GM23338 (cell line): ENCODE data around the gene PLSCR2. TPM values are rescaled to one million over a fixed set of nuclear protein-coding genes. Genes with fewer than 3 reads are reported as not detected.

Source experiments
- ATAC-seq: fragments of 200-7000 bp; cut with Tn5 transposase; 3 replicates; pipeline ENCODE4 v1.9.1; 2020
- DNase-seq: peaks from one replicate; pipeline ENCODE4 v3.0.0-alpha.2; 2015; ENCODE audit warnings: low spot score
- H2AFZ ChIP-seq: fragments of 200-600 bp; sonication (generic); 2 replicates; pipeline ENCODE4 v1.8.0; 2016; ENCODE audit warnings: antibody characterized with exemption, mild to moderate bottlenecking, moderate library complexity
- H3F3A ChIP-seq: fragments of 200-600 bp; sonication (generic); replicated peaks from 2 replicates; pipeline ENCODE4 v1.8.0; 2017; ENCODE audit warnings: antibody characterized with exemption, mixed run types, low read depth
- H3K27ac ChIP-seq: fragments of 200-600 bp; sonication (generic); 2 replicates; pipeline ENCODE4 v1.6.1; 2016; ENCODE audit warnings: low read depth
- H3K27me3 ChIP-seq: fragments of 200-600 bp; sonication (generic); 2 replicates; pipeline ENCODE4 v1.8.0; 2016; ENCODE audit warnings: mild to moderate bottlenecking, mixed run types, moderate library complexity; ENCODE audit not compliant: insufficient read depth
- H3K36me3 ChIP-seq: fragments of 200-600 bp; sonication (generic); 2 replicates; pipeline ENCODE4 v1.8.0; 2016; ENCODE audit warnings: mild to moderate bottlenecking; ENCODE audit not compliant: insufficient read depth
- H3K4me1 ChIP-seq: fragments of 200-600 bp; sonication (generic); 2 replicates; pipeline ENCODE4 v1.8.0; 2016; ENCODE audit warnings: mild to moderate bottlenecking, moderate library complexity; ENCODE audit not compliant: insufficient read depth
- H3K4me2 ChIP-seq: fragments of 200-600 bp; sonication (generic); 2 replicates; pipeline ENCODE4 v1.7.1; 2017; ENCODE audit warnings: mixed run types
- H3K4me3 ChIP-seq: fragments of 200-600 bp; sonication (generic); 2 replicates; pipeline ENCODE4 v1.6.1; 2016; ENCODE audit warnings: mixed run types
- H3K79me2 ChIP-seq: fragments of 200-600 bp; sonication (generic); replicated peaks from 2 replicates; pipeline ENCODE4 v1.8.0; 2017; ENCODE audit warnings: mild to moderate bottlenecking; ENCODE audit not compliant: insufficient read depth
- H3K9me2 ChIP-seq: fragments of 200-600 bp; sonication (generic); 2 replicates; pipeline ENCODE4 v1.8.0; 2017; ENCODE audit not compliant: insufficient read depth
- H4K20me1 ChIP-seq: fragments of 200-600 bp; sonication (generic); replicated peaks from 2 replicates; pipeline ENCODE4 v1.8.0; 2017; ENCODE audit warnings: mild to moderate bottlenecking; ENCODE audit not compliant: insufficient read depth
- H3K27ac Mint-ChIP-seq: 2 replicates; pipeline ENCODE4 v1.8.0; 2020; ENCODE audit warnings: inconsistent platforms, mild to moderate bottlenecking, moderate library complexity, mixed read lengths
- H3K27me3 Mint-ChIP-seq: 3 replicates; pipeline ENCODE4 v1.8.0; 2022; ENCODE audit warnings: low read depth, mild to moderate bottlenecking, moderate library complexity, mixed read lengths, inconsistent platforms; ENCODE audit not compliant: insufficient read depth, poor library complexity
- H3K36me3 Mint-ChIP-seq: 3 replicates; pipeline ENCODE4 v1.8.0; 2021; ENCODE audit warnings: low read depth, mild to moderate bottlenecking, inconsistent platforms, moderate library complexity, mixed read lengths
- H3K4me1 Mint-ChIP-seq: 3 replicates; pipeline ENCODE4 v1.8.0; 2020; ENCODE audit warnings: mild to moderate bottlenecking, inconsistent platforms, mixed read lengths
- H3K4me3 Mint-ChIP-seq: 3 replicates; pipeline ENCODE4 v1.8.0; 2021; ENCODE audit warnings: moderate library complexity, mild to moderate bottlenecking, inconsistent platforms, mixed read lengths
- H3K9me3 Mint-ChIP-seq: 3 replicates; pipeline ENCODE4 v1.8.0; 2020; ENCODE audit warnings: moderate library complexity, mild to moderate bottlenecking, inconsistent platforms, mixed read lengths
- CREB1 ChIP-seq: fragments of 250-450 bp; sonication (Bioruptor Pico); IDR thresholded peaks from 2 replicates; pipeline ENCODE4 v1.5.0; 2020; ENCODE audit warnings: low read depth, mild to moderate bottlenecking, moderate library complexity
- CTCF ChIP-seq, 2 experiments: fragments of 200-600 bp in 1 of 2; sonication (generic) in 1 of 2; conservative IDR thresholded peaks; 2 replicates each; pipeline versions ENCODE4 v1.5.1 to v1.6.1; 2016 to 2017; ENCODE audit warnings: antibody characterized with exemption in 2 of 2, low read depth in 2 of 2, mild to moderate bottlenecking in 2 of 2, moderate library complexity in 1 of 2
- ETS1 ChIP-seq: IDR thresholded peaks from 2 replicates; pipeline ENCODE4 v1.6.1; 2016; ENCODE audit warnings: antibody characterized with exemption
- EZH2 ChIP-seq: fragments of 200-600 bp; sonication (generic); IDR thresholded peaks from one replicate; pipeline ENCODE4 v1.8.0; 2017; ENCODE audit warnings: antibody characterized with exemption, mild to moderate bottlenecking, low read depth; ENCODE audit not compliant: unreplicated experiment
- EZH2phosphoT487 ChIP-seq: fragments of 200-600 bp; sonication (generic); IDR thresholded peaks from one replicate; pipeline ENCODE4 v1.8.1; 2018; ENCODE audit warnings: antibody characterized with exemption; ENCODE audit not compliant: unreplicated experiment
- JUNB ChIP-seq: IDR thresholded peaks from one replicate; pipeline ENCODE4 v1.6.1; 2016; ENCODE audit warnings: antibody characterized with exemption; ENCODE audit not compliant: unreplicated experiment
- NANOG ChIP-seq: IDR thresholded peaks from 2 replicates; pipeline ENCODE4 v1.6.1; 2016; ENCODE audit warnings: antibody characterized with exemption, borderline replicate concordance
- POLR2AphosphoS5 ChIP-seq: IDR thresholded peaks from 2 replicates; pipeline ENCODE4 v1.6.1; 2016; ENCODE audit warnings: antibody characterized with exemption, low read depth
- REST ChIP-seq: IDR thresholded peaks from one replicate; pipeline ENCODE4 v1.6.1; 2018; ENCODE audit warnings: antibody characterized with exemption; ENCODE audit not compliant: unreplicated experiment
- STAT1 ChIP-seq: IDR thresholded peaks from one replicate; pipeline ENCODE4 v1.6.1; 2016; ENCODE audit warnings: antibody characterized with exemption; ENCODE audit not compliant: unreplicated experiment
- ZNF114 ChIP-seq: fragments of 250-450 bp; sonication (Bioruptor Pico); IDR thresholded peaks from 2 replicates; pipeline ENCODE4 v1.5.0; 2020; ENCODE audit warnings: mild to moderate bottlenecking, moderate library complexity
- ZNF331 ChIP-seq: fragments of 250-450 bp; sonication (Bioruptor Pico); IDR thresholded peaks from 2 replicates; pipeline ENCODE4 v1.5.0; 2020; ENCODE audit warnings: low read depth, mild to moderate bottlenecking, moderate library complexity
- ZNF462 ChIP-seq: fragments of 250-450 bp; sonication (Bioruptor Pico); IDR thresholded peaks from 2 replicates; pipeline ENCODE4 v1.5.0; 2020; ENCODE audit warnings: mild to moderate bottlenecking, moderate library complexity
- polyA plus RNA-seq: library from polyadenylated mRNA; unstranded; fragments of >200 nt; fragmentation: Nextera tagmentation; extraction: Ambion mirVana; gene quantifications from 2 replicates; pipeline ENCODE4 v1.2.1, GENCODE V29; 2016
- total RNA-seq: library from RNA; depleted of rRNA; stranded (reverse); fragments of >200 nt; shearing (Covaris generic); gene quantifications from 2 replicates; pipeline ENCODE4 v1.2.3, GENCODE V29; 2014

Gene PLSCR2
- total and polyA plus RNA-seq, 2 experiments from 2014 or later: 0.55 TPM; not detected in 1

- Histone ChIP-seq H3K27ac (no peak overlapping the region), H3K4me3 (no peak overlapping the region), H3K36me3 (no peaks in the 10 kb centered on the region), H3K9me2 (no peaks in the 10 kb centered on the region; the same call in 1 of the 2 replicates), H3F3A (no peaks in the 10 kb centered on the region), H3K4me1 (no peaks in the 10 kb centered on the region), H3K27me3 (no peaks in the 10 kb centered on the region), H3K79me2 (no peaks in the 10 kb centered on the region), H4K20me1 (no peaks in the 10 kb centered on the region), H2AFZ (peak overlapping the region; percentile 69; the same call in 1 of the 2 replicates), H3K4me2 (no peak overlapping the region)
- Mint-ChIP-seq H3K36me3 (0 out of 3 replicates have a peak, but pooled peaks cover 5% of the 10 kb centered on the region), H3K9me3 (peaks cover 5% of the 10 kb centered on the region; the same call in 2 of the 3 replicates), H3K27me3 (peaks cover 1% of the 10 kb centered on the region), H3K4me3 (no peak overlapping the region), H3K4me1 (no peaks in the 10 kb centered on the region; the same call in 2 of the 3 replicates), H3K27ac (no peak overlapping the region)
- TF ChIP-seq ZNF331 (CRISPR knock-in tag) (no peak), CTCF (conservative IDR thresholded peaks at IDR 0.05; ENCODE audit: low read depth in 2 of 2) (no peak), REST (no peak), POLR2AphosphoS5 (no peak), EZH2 (no peak), ZNF114 (CRISPR knock-in tag) (no peak), JUNB (no peak), STAT1 (no peak), ZNF462 (CRISPR knock-in tag) (no peak), NANOG (no peak), CREB1 (no peak), EZH2phosphoT487 (no peak), ETS1 (no peak)
- no peak for DNase-seq
- ATAC-seq: peak; percentile 35; the same call in 2 of the 3 replicates
These were observed 6.9 kb upstream of the PLSCR2 start for GRCh38 chr3:146476094-146476740.
